Fibroblast of skin of back (primary cell): Measurements from ENCODE around the gene FILIP1L.
"Not testable (repeated sequence)": the region's sequence is repeated elsewhere in the genome, so short reads cannot be mapped to it uniquely, and the experiment has no call there.

Source experiments
- DNase-seq: peaks from one replicate; pipeline ENCODE4 v3.0.0-alpha.2; 2013

Gene FILIP1L

GRCh38 chr3:100073049-100073713 lies 41.1 kb downstream of the FILIP1L start:
- no peak for DNase-seq

- no peak for DNase-seq
These were observed 41.8 kb downstream of the FILIP1L start for GRCh38 chr3:100072326-100073048.

- no peak for DNase-seq
These were observed 44.8 kb downstream of the FILIP1L start for GRCh38 chr3:100069472-100069871.

- DNase-seq = peak; percentile 77
These were observed 45.5 kb downstream of the FILIP1L start for GRCh38 chr3:100068826-100069225.

GRCh38 chr3:100067589-100067988 lies 46.7 kb downstream of the FILIP1L start:
- DNase-seq = no peak

- DNase-seq = peak; percentile 67
These were observed 50.3 kb downstream of the FILIP1L start for GRCh38 chr3:100063929-100064461.

- DNase-seq = no peak
These were observed 51.6 kb downstream of the FILIP1L start for GRCh38 chr3:100062665-100063064.

- no peak for DNase-seq
These were observed 53.4 kb downstream of the FILIP1L start for GRCh38 chr3:100060685-100061484.

- no peak for DNase-seq
These were observed 54.8 kb downstream of the FILIP1L start for GRCh38 chr3:100059472-100059871.

- DNase-seq = no peak
These were observed 56.4 kb downstream of the FILIP1L start for GRCh38 chr3:100057716-100058575.

- no peak for DNase-seq
These were observed 60.2 kb downstream of the FILIP1L start for GRCh38 chr3:100053951-100054620.

GRCh38 chr3:100051513-100051912 lies 62.8 kb downstream of the FILIP1L start:
- not testable (repeated sequence) for DNase-seq

- DNase-seq = no peak
These were observed 66.1 kb downstream of the FILIP1L start for GRCh38 chr3:100048248-100048647.

- DNase-seq = peak; percentile 92
These were observed 66.7 kb downstream of the FILIP1L start for GRCh38 chr3:100047455-100048141.

GRCh38 chr3:100046986-100047385 lies 67.3 kb downstream of the FILIP1L start:
- no peak for DNase-seq

- peak; percentile 98 for DNase-seq
These were observed 68.6 kb downstream of the FILIP1L start for GRCh38 chr3:100045696-100046095.

- no peak for DNase-seq
These were observed 69.9 kb downstream of the FILIP1L start for GRCh38 chr3:100044369-100044768.

- DNase-seq = peak; percentile 44
These were observed 71.0 kb downstream of the FILIP1L start for GRCh38 chr3:100043271-100043670.

- DNase-seq = peak; percentile 93
These were observed 71.9 kb downstream of the FILIP1L start for GRCh38 chr3:100042166-100042981.

- DNase-seq = peak; percentile 93
These were observed 73.0 kb downstream of the FILIP1L start for GRCh38 chr3:100041328-100041749.
